Esophagus squamous epithelium (tissue), 5 donors: ENCODE measurements around the gene NCBP3. TPM values are rescaled to one million over a fixed set of nuclear protein-coding genes. Genes with fewer than 3 reads are reported as not detected.

Experiments used
- DNase-seq: peaks from one replicate; lab custom pipeline; 2025; lab: John Stamatoyannopoulos, UW
- H3K27ac ChIP-seq, 4 donors: fragments of 200-600 bp; sonication (generic); one replicate each; pipeline ENCODE4 v1.5.1; 2016 to 2019; ENCODE audit warnings: mild to moderate bottlenecking in 1 of 4
- H3K27me3 ChIP-seq, 4 donors: fragments of 200-600 bp; sonication (generic); 1 replicate in 3 of 4; 2 replicates in 1 of 4; pipeline versions ENCODE4 v1.5.1 to v1.6.0; 2017 to 2021; ENCODE audit warnings: antibody characterized with exemption in 1 of 4
- H3K36me3 ChIP-seq, 3 donors: fragments of 200-600 bp; sonication (generic); one replicate each; pipeline ENCODE4 v1.5.1; 2016 to 2019
- H3K4me1 ChIP-seq, 3 donors: fragments of 200-600 bp; sonication (generic); one replicate each; pipeline ENCODE4 v1.5.1; 2017 to 2019
- H3K4me3 ChIP-seq, 4 donors: fragments of 200-600 bp; sonication (generic); 1 replicate in 3 of 4; 2 replicates in 1 of 4; pipeline ENCODE4 v1.5.1; 2016 to 2019; ENCODE audit warnings: mild to moderate bottlenecking in 2 of 4, moderate library complexity in 1 of 4
- H3K9me3 ChIP-seq, 3 donors: fragments of 200-600 bp; sonication (generic); one replicate each; pipeline ENCODE4 v1.5.1; 2016 to 2019
- CTCF ChIP-seq, 6 experiments: fragments of 450-650 bp in 4 of 6; fragments of 200-600 bp in 2 of 6; sonication (generic) in 2 of 6; IDR thresholded peaks; one replicate each; pipeline ENCODE4 v1.5.1; 2016 to 2019; ENCODE audit warnings: antibody characterized with exemption in 6 of 6, mild to moderate bottlenecking in 4 of 6, moderate library complexity in 4 of 6
- POLR2A ChIP-seq, 4 donors: fragments of 450-650 bp; IDR thresholded peaks; one replicate each; pipeline ENCODE4 v1.6.1; 2017; ENCODE audit warnings: antibody characterized with exemption in 4 of 4, mild to moderate bottlenecking in 4 of 4, moderate library complexity in 3 of 4
- WGBS, 2 donors: methylation state at CpG; one replicate each; pipeline ENCODE4 v1.1.5; 2018; 5-methylcytosine and 5-hydroxymethylcytosine counted together
- intact Hi-C: fragments of 100-400 bp; cut with DNase I; formaldehyde crosslinking; loops from one replicate; pipeline ENCODE4 v1.15.0; 2022
- total RNA-seq, 4 donors: library from RNA; depleted of rRNA; stranded (reverse); fragments of >200 nt; gene quantifications; one replicate each; pipeline ENCODE4 v1.1.0, GENCODE V29; 2016
- donor health status: DM: yes; HTN: yes; CAD: no.

Gene NCBP3
- total RNA-seq, 4 donors from 2014 or later, result 12.1 to 26.1 (median 17.1) TPM

GRCh38 chr17:3753624-3754023 is 92.4 kb downstream of the NCBP3 start:
- H3K27ac ChIP-seq, result no peak overlapping the region
- DNase-seq, result no peak
- no peaks in the 10 kb centered on the region for H3K36me3 ChIP-seq
- WGBS, 2 donors, result 91% methylated on average over 4 of the region's 12 CpGs; no CpG with 5 or more reads in 1 of the 2 donors
- peaks cover 0 to 17% (median 14%) of the 10 kb centered on the region in 3 donors for H3K4me1 ChIP-seq
- H3K9me3 ChIP-seq, result no peaks in the 10 kb centered on the region
- intact Hi-C loops, result no loop called here
- no peak overlapping the region for H3K4me3 ChIP-seq
- peaks cover 0 to 36% (median 0%) of the 10 kb centered on the region in 4 donors for H3K27me3 ChIP-seq
- no peak for TF ChIP-seq POLR2A (IDR thresholded peaks at IDR 0.05)
- no peak for TF ChIP-seq CTCF (IDR thresholded peaks at IDR 0.05)

Other genes with a start within 250 kb of the NCBP3 start
- 1 to 10 TPM; 1.4 to 3.4 (median 1.8) TPM for gene TRPV1, start 236.8 kb downstream of the NCBP3 start, total RNA-seq
- 10 to 100 TPM; 10.8 to 16.8 (median 14.3) TPM for gene SHPK, start 210.0 kb downstream of the NCBP3 start, total RNA-seq
- gene CTNS, start 209.5 kb downstream of the NCBP3 start, total RNA-seq, result 10 to 100 TPM in 2 of 4 donors, 1 to 10 TPM in 2; 5.9 to 14.3 (median 9.8) TPM
- gene TAX1BP3, start 177.7 kb downstream of the NCBP3 start, total RNA-seq, result 100 to 1,000 TPM; 185 to 371 (median 293) TPM
- gene EMC6, start 177.4 kb downstream of the NCBP3 start, total RNA-seq, result 10 to 100 TPM; 14.5 to 26.3 (median 19.0) TPM
- 1 to 10 TPM in 1 of 4 donors, under 1 TPM in 2, not detected in 1; 0.38 to 1.1 (median 0.97) TPM for gene P2RX5, start 150.1 kb downstream of the NCBP3 start, total RNA-seq
- 1 to 10 TPM; 1.4 to 5.4 (median 3.0) TPM for gene HASPIN, start 122.3 kb downstream of the NCBP3 start, total RNA-seq
- 10 to 100 TPM in 3 of 4 donors, 1 to 10 TPM in 1; 5.7 to 40.5 (median 26.9) TPM for gene ITGAE, start 45.1 kb downstream of the NCBP3 start, total RNA-seq
- gene CAMKK1, start 46.8 kb upstream of the NCBP3 start, total RNA-seq, result 1 to 10 TPM; 3.3 to 9.5 (median 3.8) TPM
- 10 to 100 TPM in 1 of 4 donors, 1 to 10 TPM in 3; 1.2 to 13.0 (median 2.1) TPM for gene P2RX1, start 70.2 kb upstream of the NCBP3 start, total RNA-seq
- gene ATP2A3, start 118.2 kb upstream of the NCBP3 start, total RNA-seq, result 1 to 10 TPM; 2.7 to 9.9 (median 5.3) TPM